Upper lobe of right lung (tissue), 1 donor: ENCODE results near the gene NMRAL1. TPM values are rescaled to one million over a fixed set of nuclear protein-coding genes. Genes with fewer than 3 reads are reported as not detected.

Experiments
- ATAC-seq: fragments of 200-7000 bp; cut with Tn5 transposase; one replicate; pipeline ENCODE4 v1.9.1; 2020; ENCODE audit warnings: mild to moderate bottlenecking, moderate library complexity
- DNase-seq: peaks from one replicate; pipeline ENCODE4 v3.0.0-alpha.2; 2020
- H3K27ac ChIP-seq: fragments of 200-600 bp; one replicate; pipeline ENCODE4 v1.8.0; 2022
- H3K27me3 ChIP-seq: fragments of 200-600 bp; one replicate; pipeline ENCODE4 v1.8.0; 2022; ENCODE audit warnings: mild to moderate bottlenecking
- H3K36me3 ChIP-seq: fragments of 200-600 bp; one replicate; pipeline ENCODE4 v1.8.0; 2022
- H3K4me1 ChIP-seq: fragments of 200-600 bp; one replicate; pipeline ENCODE4 v1.8.0; 2022
- H3K4me3 ChIP-seq: fragments of 200-600 bp; one replicate; pipeline ENCODE4 v1.8.0; 2022; ENCODE audit warnings: mild to moderate bottlenecking
- H3K9me3 ChIP-seq: fragments of 200-600 bp; one replicate; pipeline ENCODE4 v1.8.0; 2022
- intact Hi-C: fragments of 100-400 bp; cut with DNase I; formaldehyde crosslinking; loops from one replicate; pipeline ENCODE4 v1.11.0; 2022
- total RNA-seq: library from RNA; stranded (reverse); fragmentation: NEBNext Ultra II Directional; extraction: Animal tissue kit (Norgen Biotek cat#: 25700); gene quantifications from one replicate; pipeline ENCODE4 v1.2.1, GENCODE V29; 2021
- TF ChIP-seq, protein P1 (sequence below): fragments of 200-600 bp; IDR thresholded peaks from one replicate; pipeline ENCODE4 v1.8.0; 2022; ENCODE audit warnings: antibody characterized with exemption
- donor health status: DM: no; HTN: yes; CAD: no; lungs with severe emphysema.

Gene NMRAL1
- total RNA-seq, 1 donor from 2014 or later, result 39.0 TPM

DNA sequence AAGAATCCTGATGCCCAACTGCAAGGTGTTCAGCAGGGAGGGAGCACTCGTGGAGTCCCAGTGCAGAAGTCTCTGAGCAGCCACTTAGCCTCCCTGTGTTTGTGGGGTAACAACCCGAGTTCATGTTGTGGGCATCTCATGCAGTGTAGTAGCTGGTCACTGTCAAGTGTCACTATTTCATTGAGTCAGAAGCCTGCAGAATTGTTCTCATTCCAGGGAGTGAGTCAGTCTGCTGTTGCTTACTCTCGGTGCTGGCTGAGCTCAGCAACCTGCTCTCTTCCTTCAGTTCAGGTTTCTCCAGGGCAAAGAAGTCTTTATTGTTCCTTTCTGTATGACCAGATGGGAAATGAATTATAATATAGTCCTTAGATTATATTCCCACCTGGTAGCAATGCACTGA is 25.8 kb upstream of the NMRAL1 start:
- ATAC-seq, result peak; percentile 77
- H3K4me1 ChIP-seq, result peaks cover 29% of the 10 kb centered on the region

DNA sequence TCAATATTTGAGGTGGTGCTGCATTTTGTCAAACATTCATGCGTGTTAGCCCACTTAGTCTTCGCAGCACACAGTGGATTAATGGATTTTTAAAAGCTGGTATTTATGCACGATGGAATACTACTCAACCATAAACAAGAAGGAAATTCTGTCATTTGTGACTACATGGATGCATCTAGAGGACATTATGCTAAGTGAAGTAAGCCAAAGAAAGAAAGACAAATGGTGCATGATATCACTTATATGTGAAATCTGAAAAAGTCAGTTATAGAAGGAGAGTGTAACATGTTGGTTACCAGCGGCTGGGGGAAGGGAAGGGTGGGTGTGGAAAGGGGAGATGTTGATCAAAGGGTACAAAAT is 24.8 kb upstream of the NMRAL1 start:
- ATAC-seq (no peak), DNase-seq (no peak)
- H3K27me3 ChIP-seq, result no peaks in the 10 kb centered on the region
- H3K4me1 ChIP-seq, result peaks cover 33% of the 10 kb centered on the region
- no peak overlapping the region for H3K27ac ChIP-seq
- intact Hi-C loops, result no loop called here
- H3K36me3 ChIP-seq, result peaks cover 17% of the 10 kb centered on the region
- TF ChIP-seq, protein P1, sequence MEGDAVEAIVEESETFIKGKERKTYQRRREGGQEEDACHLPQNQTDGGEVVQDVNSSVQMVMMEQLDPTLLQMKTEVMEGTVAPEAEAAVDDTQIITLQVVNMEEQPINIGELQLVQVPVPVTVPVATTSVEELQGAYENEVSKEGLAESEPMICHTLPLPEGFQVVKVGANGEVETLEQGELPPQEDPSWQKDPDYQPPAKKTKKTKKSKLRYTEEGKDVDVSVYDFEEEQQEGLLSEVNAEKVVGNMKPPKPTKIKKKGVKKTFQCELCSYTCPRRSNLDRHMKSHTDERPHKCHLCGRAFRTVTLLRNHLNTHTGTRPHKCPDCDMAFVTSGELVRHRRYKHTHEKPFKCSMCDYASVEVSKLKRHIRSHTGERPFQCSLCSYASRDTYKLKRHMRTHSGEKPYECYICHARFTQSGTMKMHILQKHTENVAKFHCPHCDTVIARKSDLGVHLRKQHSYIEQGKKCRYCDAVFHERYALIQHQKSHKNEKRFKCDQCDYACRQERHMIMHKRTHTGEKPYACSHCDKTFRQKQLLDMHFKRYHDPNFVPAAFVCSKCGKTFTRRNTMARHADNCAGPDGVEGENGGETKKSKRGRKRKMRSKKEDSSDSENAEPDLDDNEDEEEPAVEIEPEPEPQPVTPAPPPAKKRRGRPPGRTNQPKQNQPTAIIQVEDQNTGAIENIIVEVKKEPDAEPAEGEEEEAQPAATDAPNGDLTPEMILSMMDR, result no peak
- no peaks in the 10 kb centered on the region for H3K9me3 ChIP-seq
- no peak overlapping the region for H3K4me3 ChIP-seq

More for the DNA sequence above, 25.8 kb upstream of the NMRAL1 start:
- H3K27ac ChIP-seq, result peak overlapping the region; percentile 38
- intact Hi-C loops, result no loop called here
- no peaks in the 10 kb centered on the region for H3K9me3 ChIP-seq
- no peak overlapping the region for H3K4me3 ChIP-seq
- H3K27me3 ChIP-seq, result no peaks in the 10 kb centered on the region
- peaks cover 17% of the 10 kb centered on the region for H3K36me3 ChIP-seq
- no peak for DNase-seq
- TF ChIP-seq, protein P1, result no peak

DNA sequence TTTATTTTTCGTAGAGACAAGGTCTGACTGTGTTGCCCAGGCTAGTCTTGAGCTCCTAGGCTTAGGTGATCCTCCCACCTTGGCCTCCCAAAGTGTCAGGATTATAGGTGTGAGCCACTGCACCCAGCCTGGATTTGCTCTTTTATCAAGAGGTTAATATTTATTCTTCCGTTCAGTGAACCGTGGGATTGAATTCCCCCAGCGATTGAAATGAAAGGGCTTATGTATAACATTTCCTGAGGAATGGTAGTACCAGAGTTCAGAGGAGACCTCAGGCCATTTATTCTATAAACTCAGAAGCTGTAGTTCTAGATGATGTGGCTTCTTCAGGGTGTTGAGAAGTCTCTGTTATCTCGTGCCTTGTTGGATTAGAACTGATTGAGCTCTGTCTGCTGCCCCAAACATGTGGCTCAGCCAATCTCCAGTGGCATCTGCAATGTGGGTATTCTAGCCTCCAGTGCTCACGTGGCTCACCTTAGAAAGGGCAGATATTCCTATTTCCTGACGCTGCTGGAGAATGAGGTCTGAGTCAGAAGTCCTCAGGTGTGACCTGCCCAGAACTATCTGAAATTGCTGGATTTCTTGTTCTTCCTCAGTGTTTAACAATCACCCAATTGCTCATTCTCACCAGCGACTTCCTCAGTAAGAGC is 24.2 kb upstream of the NMRAL1 start:
- ATAC-seq (no peak), DNase-seq (no peak)

DNA sequence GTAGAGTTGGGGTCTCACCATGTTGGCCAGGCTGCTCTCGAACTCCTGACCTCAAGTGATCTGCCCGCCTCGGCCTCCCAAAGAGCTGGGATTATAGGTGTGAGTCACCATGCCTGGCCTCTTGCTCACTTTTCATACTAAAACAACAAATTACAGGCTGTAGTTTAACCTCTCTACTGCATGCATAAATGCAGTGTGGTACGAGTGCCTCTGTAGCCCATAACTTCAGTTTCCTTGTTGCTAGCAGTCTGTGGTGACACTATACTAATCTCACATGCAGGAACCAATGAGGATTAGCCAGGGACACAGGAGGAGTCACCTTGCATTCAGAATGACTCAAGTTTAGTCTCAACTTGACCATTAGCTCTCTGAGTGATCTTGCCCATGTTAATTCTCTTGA is 21.9 kb upstream of the NMRAL1 start:
- H3K27ac ChIP-seq, result no peak overlapping the region
- H3K27me3 ChIP-seq, result no peaks in the 10 kb centered on the region
- intact Hi-C loops, result no loop called here
- H3K9me3 ChIP-seq, result no peaks in the 10 kb centered on the region
- no peak overlapping the region for H3K4me3 ChIP-seq
- peaks cover 22% of the 10 kb centered on the region for H3K4me1 ChIP-seq
- H3K36me3 ChIP-seq, result peaks cover 28% of the 10 kb centered on the region
- TF ChIP-seq, protein P1, result no peak
- no peak for DNase-seq
- ATAC-seq, result no peak

More for the DNA sequence above, 24.2 kb upstream of the NMRAL1 start:
- TF ChIP-seq, protein P1, result no peak
- Histone ChIP-seq H3K27me3 (no peaks in the 10 kb centered on the region), H3K4me1 (peaks cover 33% of the 10 kb centered on the region), H3K9me3 (no peaks in the 10 kb centered on the region), H3K36me3 (peaks cover 17% of the 10 kb centered on the region), H3K4me3 (no peak overlapping the region), H3K27ac (no peak overlapping the region)
- intact Hi-C loops, result no loop called here

DNA sequence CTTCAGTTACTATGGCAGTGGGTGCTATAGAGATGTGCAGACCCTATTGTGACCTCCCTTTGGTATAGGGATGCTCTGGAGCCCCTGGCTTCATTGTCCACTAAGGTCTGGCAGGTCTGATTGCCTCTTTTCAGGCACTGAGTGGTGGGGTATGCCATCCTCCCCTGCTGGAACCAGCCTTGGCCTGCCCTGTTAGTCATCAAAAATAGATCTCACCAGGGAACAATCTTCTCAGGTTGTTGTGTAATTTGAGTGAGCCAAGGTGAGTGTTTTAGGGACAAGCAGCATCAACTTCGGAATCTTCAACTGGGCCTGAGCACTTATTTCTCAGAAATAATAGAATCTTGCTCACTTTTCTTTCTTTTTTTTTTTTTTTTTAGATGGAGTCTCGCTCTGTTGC is 21.3 kb upstream of the NMRAL1 start:
- no peak for ATAC-seq
- Histone ChIP-seq H3K9me3 (no peaks in the 10 kb centered on the region), H3K4me1 (peaks cover 18% of the 10 kb centered on the region), H3K36me3 (peaks cover 28% of the 10 kb centered on the region), H3K27ac (peak overlapping the region; percentile 24), H3K4me3 (no peak overlapping the region), H3K27me3 (no peaks in the 10 kb centered on the region)
- intact Hi-C loops, result no loop called here
- DNase-seq, result no peak
- TF ChIP-seq, protein P1, result no peak
